GM12873 (cell line): ENCODE results near the gene ZNF384.

ENCODE experiments used
- CTCF ChIP-seq: IDR thresholded peaks from 2 replicates; pipeline ENCODE4 v1.5.1; 2012; ENCODE audit warnings: low read depth, mild to moderate bottlenecking, moderate library complexity, low read length, control low read depth; ENCODE audit not compliant: insufficient read depth; ENCODE audit errors: missing control alignments

ZNF384 gene

DNA sequence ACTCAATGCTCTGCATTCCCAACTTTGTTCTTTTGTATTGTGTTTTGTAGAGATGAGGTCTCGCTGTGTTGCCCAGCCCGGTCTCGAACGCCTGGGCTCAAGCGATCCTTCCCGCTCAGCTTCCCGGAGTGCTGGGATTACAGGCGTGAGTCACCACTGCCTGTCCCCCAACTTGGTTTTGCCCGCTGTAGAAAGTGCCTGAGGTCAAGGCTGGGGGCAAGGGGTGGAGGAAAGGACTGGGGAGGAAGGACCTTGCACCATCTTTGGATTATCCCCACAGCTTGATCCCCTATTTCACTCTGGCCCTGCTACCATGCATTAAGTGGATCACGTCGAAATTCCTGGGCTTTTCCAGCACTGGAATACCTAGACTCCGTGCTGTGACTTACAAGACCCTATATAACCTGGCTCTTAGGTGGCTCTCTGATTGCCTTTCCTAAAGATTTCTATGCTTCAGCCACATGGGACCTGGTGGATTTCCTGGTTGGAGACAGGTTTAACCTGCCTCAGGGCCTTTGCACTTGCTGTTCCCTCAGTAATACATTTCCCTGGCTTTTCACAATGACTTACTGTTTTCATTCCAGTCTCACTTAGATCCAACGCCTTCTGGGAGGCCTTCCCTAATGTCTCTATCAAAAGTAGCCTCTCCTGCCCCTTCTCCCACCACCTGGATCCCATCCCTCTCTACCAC lies 12.0 kb upstream of the ZNF384 start:
- no peak for TF ChIP-seq CTCF

DNA sequence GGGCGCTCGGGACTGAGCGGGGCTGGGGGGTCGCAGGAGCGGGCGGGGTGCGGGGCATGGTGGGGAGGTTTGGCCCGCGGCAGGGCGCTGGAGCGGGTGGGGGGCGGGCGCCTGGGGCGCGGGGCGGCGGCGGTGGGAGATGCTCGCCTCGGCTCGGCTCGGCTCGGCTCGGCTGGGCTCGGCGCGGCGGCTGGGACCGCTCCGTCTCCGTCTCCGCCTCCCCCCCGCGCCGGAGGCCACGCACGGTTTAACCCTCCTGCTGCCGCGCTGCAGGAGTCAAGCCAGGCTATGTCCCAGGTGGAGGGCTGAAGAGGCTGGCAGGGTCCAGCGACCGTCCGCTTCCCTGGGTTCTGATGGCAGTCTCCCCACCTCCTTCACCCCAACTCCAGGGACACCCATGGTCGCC lies 11.5 kb upstream of the ZNF384 start, which contains the start of gene PIANP:
Gene PIANP, minus strand, starts transcription at position 170 of the 406 bp plus-strand sequence. CDS start 2,754 bp downstream, outside the sequence.
- no peak for TF ChIP-seq CTCF

DNA sequence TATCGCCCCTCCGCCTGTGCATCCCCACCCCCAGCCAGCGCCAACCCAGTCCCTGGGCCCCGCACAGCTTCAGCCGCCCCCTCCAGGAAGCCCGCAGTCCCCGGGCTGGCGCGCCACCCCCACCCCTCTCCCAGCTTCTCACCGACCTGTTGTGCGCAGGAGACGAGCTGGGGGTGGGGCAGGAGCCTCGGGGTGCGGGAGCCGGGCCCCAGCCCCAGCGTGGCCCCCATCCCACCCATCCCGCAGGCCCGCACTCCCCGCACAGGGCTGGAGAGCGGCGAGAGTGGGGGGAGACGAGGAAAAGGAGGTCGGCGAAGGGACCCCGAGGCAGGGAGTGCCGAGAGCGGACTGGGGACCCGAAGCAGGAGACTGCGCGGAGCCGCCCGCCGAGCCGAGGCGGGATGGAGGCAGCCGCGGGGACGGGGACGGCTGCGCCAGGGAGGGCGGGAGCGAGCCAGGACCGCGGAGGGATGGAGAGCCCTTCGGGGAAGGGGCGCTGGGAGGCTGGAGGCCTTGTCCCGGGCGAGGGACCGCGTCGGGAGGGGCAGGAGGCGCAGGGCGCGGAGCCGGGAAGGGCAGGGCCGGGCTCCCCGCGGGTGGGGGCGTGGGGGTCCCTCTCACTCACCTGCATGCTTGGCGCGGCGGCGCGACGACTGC lies 10.9 kb upstream of the ZNF384 start:
- TF ChIP-seq CTCF: no peak

DNA sequence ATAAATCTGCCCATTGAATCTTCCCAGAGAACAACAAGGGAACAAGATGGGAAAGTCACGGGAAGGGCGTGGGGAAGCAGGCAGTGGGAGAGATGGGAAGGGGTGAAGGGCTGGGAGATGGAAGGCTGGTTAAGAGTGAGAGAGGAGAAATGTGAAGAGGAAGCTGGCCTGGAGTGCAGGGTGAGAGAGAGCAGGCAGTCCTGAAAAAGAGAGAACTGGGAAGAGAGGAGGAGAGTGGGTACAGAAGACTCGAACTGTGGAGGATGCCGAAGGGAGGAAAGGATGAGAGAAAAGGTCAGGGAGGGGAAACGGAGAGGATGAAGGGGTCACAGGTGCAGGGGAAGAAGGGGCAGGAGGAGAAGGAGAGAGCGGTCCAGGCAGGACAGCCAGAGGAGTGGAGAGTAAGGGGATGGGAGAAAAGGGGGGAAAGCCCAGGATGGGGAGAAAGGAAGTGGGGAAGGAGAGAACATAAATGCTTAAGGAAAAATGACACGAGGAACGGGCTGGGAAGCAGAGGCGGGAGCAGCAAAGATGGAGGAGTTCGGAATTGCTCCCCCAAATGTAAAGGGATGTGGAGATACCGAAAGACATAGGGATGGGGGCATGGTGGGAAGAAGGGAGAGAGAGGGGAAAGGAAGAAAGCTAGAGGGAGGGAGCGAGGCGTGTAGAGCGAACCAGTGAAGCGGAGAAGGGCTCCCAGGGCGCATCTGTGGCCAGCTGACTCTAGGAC lies 10.2 kb upstream of the ZNF384 start:
- TF ChIP-seq CTCF: no peak

DNA sequence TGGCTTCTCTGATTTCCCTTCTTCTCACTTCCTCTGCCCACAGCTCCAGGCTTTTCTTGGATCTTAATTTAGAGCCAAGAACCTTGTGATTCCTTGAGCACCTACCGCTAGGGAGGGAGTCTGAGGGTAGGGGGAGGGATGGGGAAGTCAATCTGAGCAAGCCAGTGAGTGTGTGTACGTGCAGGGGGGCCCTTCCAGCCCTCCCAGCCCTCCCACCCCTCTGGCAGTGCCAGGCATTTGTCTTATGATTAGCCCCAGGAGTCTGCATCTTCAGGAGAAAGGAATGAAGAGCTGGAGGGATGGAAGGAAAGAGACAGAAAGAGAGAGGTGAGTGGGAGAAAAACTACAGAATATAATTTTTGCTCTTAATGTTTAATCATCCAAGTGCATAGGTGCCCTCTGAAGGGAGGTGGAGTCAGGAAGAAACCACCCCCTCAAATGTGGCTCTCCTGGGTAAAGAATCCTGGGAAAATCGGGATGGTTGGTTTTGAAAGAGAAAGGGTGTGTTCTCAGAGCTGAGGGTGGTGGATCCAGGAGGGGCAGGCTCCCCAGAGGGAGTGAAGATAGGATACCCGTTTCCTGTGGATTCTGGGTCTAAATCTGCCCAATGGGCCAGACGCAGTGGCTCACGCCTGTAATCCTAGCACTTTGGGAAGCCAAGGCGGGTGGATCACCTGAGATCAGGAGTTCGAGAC lies 9.3 kb upstream of the ZNF384 start:
- no peak for TF ChIP-seq CTCF

DNA sequence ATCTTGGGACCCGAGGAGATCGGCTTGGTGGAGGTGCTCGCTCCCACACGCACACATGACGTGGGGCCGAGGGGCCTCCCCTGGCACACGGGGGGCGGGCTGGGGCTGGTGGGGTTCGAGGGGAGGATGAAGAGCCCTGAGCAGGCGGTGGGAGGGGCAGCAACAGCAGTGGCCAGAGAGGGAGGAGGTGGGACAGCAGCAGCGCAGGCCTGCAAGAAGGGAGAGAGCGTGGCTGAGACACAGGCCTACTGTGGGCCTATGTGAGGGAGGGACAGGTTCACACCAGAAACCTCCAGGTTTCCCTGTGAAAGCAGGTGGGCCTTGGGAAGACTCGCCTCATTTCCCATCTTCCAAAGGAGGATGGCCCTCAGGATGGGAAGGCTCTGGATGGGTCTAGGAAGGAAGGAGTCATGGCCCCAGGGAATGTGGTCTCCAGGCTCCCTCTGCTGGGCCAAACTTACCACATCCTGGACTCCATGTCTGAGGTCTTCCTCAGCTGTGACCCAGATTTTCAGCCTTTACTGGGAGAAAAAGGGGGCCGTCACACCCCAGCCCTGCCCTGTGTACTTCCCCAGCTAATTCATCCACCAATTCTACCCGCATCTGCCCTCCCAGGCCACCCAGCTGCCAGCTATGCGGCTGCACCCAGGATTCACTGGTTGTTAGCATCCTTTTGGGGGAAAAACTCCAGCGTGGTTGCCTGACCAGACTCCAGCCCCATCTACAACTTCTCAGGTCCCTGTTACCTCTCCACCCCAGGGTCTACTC lies 8.6 kb upstream of the ZNF384 start:
- peak; percentile 72 for TF ChIP-seq CTCF
